HG03571 (cell line): ENCODE results near the gene SAMD11.
"Not testable (repeated sequence)": the region's sequence is repeated elsewhere in the genome, so short reads cannot be mapped to it uniquely, and the experiment has no call there.

Experiments
- ATAC-seq: cut with Tn5 transposase; IDR thresholded peaks from one replicate; pipeline ENCODE4 v1.9.1; 2021; ENCODE audit not compliant: unreplicated experiment

SAMD11 gene

GRCh38 chr1:974293-974640, 50.5 kb downstream of the SAMD11 start:
- no peak for ATAC-seq

GRCh38 chr1:974687-975328, 51.1 kb downstream of the SAMD11 start:
- no peak for ATAC-seq

GRCh38 chr1:975365-975764, 51.6 kb downstream of the SAMD11 start:
- no peak for ATAC-seq

GRCh38 chr1:975896-976683, 52.4 kb downstream of the SAMD11 start:
- ATAC-seq = no peak

DNA sequence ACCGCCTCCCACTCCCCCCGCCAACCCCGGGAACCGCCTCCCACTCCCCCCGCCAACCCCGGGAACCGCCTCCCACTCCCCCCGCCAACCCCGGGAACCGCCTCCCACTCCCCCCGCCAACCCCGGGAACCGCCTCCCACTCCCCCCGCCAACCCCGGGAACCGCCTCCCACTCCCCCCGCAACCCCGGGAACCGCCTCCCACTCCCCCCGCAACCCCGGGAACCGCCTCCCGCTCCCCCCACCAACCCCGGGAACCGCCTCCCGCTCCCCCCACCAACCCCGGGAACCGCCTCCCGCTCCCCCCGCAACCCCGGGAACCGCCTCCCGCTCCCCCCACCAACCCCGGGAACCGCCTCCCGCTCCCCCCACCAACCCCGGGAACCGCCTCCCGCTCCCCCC, 53.1 kb downstream of the SAMD11 start:
- ATAC-seq = not testable (repeated sequence)

GRCh38 chr1:978069-978834, 54.5 kb downstream of the SAMD11 start:
- ATAC-seq = no peak

DNA sequence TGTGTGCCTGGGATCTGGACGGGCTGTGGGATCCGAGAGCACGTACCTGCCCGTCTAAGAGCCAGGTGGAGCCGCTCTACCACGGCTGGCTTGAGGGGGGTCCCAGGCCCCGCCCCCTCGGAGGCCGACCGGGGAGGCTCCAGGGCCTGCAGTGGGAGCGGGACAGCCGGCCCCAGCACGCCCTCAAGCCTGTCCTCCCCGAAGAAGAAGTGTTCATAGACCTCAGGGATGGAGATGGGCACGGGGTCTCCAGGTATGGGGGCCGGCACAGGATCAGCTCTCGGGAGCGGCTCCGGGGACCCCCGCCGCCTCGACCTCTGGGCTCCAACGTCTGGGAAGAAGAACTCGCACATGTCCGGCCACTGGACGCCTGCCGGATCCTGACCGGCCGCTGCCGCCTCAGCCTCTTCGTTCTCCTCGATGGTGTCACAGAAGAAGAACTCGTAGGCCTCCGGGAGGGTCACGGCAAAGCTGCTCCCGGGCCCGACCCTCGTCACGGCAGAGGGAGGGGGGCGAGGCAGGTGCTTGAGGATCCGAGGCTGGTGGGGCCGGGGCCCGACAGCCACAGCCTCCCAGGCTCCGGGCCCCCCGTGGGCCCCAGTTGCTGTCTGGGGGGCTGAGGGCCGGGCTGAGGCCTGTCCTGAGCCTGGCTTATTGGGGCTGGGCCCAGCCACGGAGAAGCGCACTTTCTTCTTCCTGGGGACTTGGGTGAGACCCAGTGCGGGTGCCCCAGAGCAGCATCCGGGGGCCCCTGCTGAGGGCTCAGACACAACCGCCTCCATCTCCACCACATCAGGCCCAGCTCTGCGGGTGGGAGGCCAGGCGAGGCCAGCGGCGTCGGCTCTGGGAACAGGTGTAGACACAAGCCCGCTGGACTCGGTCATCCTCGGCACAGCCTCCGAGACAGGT, 55.4 kb downstream of the SAMD11 start:
- ATAC-seq = no peak

DNA sequence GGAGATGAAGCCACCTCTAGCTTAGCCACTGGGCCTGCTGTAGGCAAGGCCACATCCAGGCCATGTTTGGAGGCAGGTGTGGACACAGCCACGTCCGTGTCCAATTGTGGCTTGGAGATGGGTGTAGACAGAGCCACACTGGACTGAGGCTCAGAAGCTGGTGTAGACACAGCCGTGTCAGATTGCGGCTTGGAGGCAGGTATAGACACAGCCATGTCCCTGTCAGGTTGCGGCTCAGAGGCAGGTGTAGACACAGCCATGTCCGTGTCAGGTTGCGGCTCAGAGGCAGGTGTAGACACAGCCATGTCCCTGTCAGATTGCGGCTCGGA, 56.0 kb downstream of the SAMD11 start:
- no peak for ATAC-seq

DNA sequence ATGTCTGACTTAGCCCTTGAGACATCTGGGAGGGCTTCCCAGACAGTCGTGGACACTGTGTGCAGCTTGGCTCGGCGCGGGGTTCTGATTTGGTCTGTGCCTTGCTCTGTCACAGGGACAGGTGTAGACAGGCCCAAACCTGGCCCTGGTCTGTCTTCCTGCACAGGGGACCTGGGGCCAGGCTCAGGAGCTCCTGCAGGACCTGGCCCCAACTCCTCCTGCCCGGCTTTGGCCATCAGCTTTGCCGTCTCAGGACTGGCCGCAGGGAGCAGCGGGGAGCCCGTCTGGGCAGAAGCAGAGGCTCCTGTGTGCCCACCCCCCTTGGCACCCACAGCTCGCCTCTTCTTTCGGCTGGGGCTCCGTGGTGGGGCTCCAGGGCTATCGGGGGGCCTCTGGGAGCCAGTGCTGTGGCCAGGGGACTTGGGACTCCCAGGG, 56.4 kb downstream of the SAMD11 start:
- no peak for ATAC-seq

GRCh38 chr1:980602-981395, 57.1 kb downstream of the SAMD11 start:
- ATAC-seq = no peak

GRCh38 chr1:981491-981954, 57.8 kb downstream of the SAMD11 start:
- no peak for ATAC-seq

DNA sequence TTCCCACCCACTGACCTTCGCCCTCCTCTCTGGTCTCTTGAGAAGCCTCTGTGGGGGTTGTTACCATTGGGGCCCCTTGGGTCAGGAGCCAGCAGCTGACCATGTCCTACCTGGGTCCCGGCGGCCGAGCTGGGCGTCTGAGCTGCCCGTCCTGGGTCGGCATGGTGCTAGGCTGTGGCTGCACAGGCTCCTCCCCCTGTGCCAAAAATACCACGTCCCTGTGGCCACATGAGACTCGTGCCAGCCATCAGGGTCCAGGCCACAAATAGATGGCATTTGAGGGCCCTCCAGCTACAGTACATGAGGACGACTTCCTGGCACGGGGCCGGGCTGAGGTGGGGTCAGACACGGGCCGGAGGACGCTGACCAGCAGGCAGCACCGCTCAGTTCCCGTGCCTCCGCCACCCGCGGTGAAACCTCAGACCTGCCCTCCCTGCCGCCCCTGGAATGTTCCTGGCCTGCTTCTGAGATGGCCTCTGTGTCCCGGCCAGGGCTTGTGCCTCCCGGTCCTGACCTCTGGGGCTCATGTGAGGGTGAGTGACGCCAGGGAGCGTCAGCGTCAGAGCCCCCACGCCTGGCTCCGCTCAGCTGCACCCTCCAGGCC, 58.3 kb downstream of the SAMD11 start, which contains the start of gene PERM1:
PERM1 (minus strand) TSS at position 139 of the 604 bp plus-strand sequence. CDS start 1,064 bp downstream, outside the sequence.
- no peak for ATAC-seq

- ATAC-seq = no peak
These were observed 59.2 kb downstream of the SAMD11 start for GRCh38 chr1:982765-983436.

GRCh38 chr1:983798-984475, 60.2 kb downstream of the SAMD11 start:
- ATAC-seq = no peak

DNA sequence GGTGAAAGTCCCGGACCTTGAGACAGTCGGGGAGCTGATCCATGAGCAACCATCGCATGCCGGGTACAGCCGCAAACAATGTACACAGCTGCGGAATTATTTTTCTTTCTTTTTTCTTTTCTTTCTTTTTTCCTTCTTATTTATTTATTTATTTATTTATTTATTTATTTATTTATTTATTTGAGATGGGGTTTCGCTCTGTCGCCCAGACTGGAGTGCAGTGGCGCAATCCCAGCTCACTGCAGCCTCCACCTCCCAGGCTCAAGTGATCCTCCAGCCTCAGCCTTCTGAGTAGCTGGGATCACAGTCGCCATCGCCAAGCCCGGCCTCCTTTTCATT, 60.7 kb downstream of the SAMD11 start:
- no peak for ATAC-seq

- ATAC-seq = no peak
These were observed 61.4 kb downstream of the SAMD11 start for GRCh38 chr1:985126-985525.

- ATAC-seq = not testable (repeated sequence)
These were observed 64.3 kb downstream of the SAMD11 start for GRCh38 chr1:988061-988460.

DNA sequence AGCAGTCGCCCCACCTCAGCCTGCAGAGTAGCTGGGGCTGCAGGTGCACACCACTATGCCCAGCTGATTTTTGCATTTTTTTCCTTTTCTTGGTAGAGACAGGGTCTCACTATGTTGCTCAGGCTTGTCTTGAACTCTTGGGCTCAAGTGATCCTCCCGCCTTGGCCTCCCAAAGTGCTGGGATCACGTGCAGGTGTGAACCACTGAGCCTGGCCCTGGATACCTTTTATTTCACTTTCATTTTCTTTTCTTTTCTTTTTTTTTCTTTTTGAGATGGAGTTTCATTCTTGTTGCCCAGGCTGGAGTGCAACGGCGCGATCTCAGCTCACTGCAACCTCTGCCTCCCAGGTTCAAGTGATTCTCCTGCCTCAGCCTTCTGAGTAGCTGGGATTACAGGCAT, 67.6 kb downstream of the SAMD11 start:
- not testable (repeated sequence) for ATAC-seq

GRCh38 chr1:991895-992294, 68.2 kb downstream of the SAMD11 start:
- ATAC-seq = no peak
